Activated T-helper 1 cell treated with anti-CD3 and anti-CD28 coated beads, Interleukin-12 subunit alpha, Interleukin-12 subunit beta, Interleukin-2, Interleukin-4 antibody, amounts not matched to agents 30 ng/mL and 10 ng/mL and 1 ng/mL, durations not matched to agents 14 hours and 24 hours and 36 hours (primary cell): Measurements from ENCODE around the gene RERE. TPM values are rescaled to one million over a fixed set of nuclear protein-coding genes. Genes with fewer than 3 reads are reported as not detected.
A peak's percentile ranks its signal among the peaks of the same experiment; 100 is the strongest.

ENCODE experiments used
- DNase-seq: peaks from one replicate; pipeline ENCODE4 v3.0.0; 2021; ENCODE audit warnings: low spot score
- H3K27ac Mint-ChIP-seq: one replicate; pipeline ENCODE4 v1.8.0; 2021; ENCODE audit warnings: mild to moderate bottlenecking, mixed read lengths
- H3K27me3 Mint-ChIP-seq: one replicate; pipeline ENCODE4 v1.8.0; 2022; ENCODE audit warnings: mild to moderate bottlenecking, moderate library complexity, mixed read lengths; ENCODE audit not compliant: insufficient read depth
- H3K36me3 Mint-ChIP-seq: one replicate; pipeline ENCODE4 v1.8.0; 2021; ENCODE audit warnings: low read depth, mixed read lengths
- H3K4me1 Mint-ChIP-seq: one replicate; pipeline ENCODE4 v1.8.0; 2021; ENCODE audit warnings: low read depth, mixed read lengths
- H3K4me3 Mint-ChIP-seq: one replicate; pipeline ENCODE4 v1.8.0; 2021; ENCODE audit warnings: mild to moderate bottlenecking, moderate library complexity, mixed read lengths
- H3K9me3 Mint-ChIP-seq: one replicate; pipeline ENCODE4 v1.8.0; 2021; ENCODE audit warnings: mixed read lengths
- intact Hi-C: fragments of 100-400 bp; cut with micrococcal nuclease; formaldehyde crosslinking; loops from one replicate; pipeline ENCODE4 v1.15.1; 2024
- total RNA-seq: library from RNA; stranded (reverse); gene quantifications from 2 replicates; pipeline ENCODE4 v1.2.3, GENCODE V29; 2022

RERE gene
- total RNA-seq, 1 donor from 2014 or later: 82.0 TPM

DNA sequence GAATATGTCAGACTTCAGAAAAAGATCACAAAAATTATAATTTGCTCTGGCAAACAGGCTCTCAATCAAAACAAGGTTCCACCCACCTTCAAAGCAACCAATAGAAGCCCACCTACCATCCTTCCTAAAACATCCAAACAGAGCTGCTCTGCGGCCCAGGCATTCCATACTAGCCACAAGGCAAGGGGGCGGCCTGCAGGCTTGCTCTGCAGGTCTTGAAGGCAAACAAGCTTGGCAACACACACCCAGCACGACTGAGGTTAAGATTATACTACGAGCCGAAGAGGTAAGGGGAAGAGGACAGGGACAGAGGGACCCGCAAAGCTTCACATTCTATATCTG is 292.3 kb downstream of the RERE start:
- Mint-ChIP-seq H3K27ac (no peak overlapping the region), H3K4me3 (no peak overlapping the region), H3K27me3 (no peaks in the 10 kb centered on the region), H3K9me3 (no peaks in the 10 kb centered on the region), H3K4me1 (peaks cover 25% of the 10 kb centered on the region), H3K36me3 (peaks cover 32% of the 10 kb centered on the region)
- intact Hi-C loops: loop anchor here (1.0 to 10.0 kb wide), 13 partner anchors 8 to 430 kb away; no protein-coding TSS in a partner anchor
- DNase-seq: no peak

DNA sequence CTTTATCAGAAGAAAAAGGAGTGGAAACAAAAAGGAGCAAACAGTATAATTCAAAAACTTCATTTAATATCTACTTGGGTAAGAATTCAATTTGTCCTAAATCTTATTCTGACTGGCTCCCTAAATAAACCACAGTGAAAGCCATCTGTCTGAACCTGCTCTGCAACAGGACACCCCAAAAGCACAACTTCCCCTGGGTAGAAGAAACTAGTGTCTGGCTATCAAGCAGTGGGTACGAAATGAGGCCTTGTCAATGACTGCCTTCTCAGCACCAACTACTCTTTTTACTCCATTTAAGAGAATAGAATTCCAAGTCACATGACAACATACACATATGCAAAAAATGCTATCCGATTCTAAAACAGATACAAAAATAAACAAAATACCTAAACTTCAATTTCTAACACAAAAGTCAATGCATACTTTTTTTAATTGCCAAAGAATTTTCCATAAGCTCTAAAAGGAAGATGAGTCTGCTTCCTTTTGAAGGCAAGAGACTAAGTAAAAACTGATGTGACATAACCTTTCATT is 292.7 kb downstream of the RERE start:
- Mint-ChIP-seq H3K4me3 (no peak overlapping the region), H3K36me3 (peaks cover 32% of the 10 kb centered on the region), H3K27me3 (no peaks in the 10 kb centered on the region), H3K27ac (no peak overlapping the region), H3K4me1 (peaks cover 27% of the 10 kb centered on the region), H3K9me3 (no peaks in the 10 kb centered on the region)
- DNase-seq: no peak
- intact Hi-C loops: loop anchor here (1.0 to 10.0 kb wide), 13 partner anchors 9 to 430 kb away; no protein-coding TSS in a partner anchor

DNA sequence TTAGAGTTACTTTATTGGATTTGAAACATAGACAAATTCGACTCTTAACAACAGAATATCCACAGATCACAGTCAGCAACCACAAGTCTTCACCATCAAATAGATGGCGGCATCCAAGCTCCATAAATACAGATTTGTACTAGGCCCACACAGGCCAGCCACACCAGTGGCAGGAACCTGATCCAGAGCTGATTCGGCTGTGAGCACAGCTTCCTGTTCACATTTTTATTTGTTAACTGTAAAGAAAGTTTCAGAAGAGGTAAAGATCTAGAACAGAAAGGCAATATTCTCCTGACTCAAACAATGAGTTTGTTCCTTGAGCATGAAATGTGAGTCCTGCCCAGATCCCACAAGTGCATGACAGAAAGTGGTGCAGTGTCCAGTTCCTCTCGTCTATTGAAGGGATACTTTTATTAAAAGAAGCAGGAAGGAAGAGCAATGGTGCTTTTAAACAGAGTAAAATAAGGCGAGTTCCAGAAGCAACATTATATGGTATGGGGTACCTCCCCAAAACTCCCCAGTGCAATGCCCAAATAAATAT is 293.7 kb downstream of the RERE start:
- H3K9me3 Mint-ChIP-seq: no peaks in the 10 kb centered on the region
- H3K27ac Mint-ChIP-seq: no peak overlapping the region
- H3K36me3 Mint-ChIP-seq: peaks cover 35% of the 10 kb centered on the region
- no peak for DNase-seq
- intact Hi-C loops: loop anchor here (10.0 kb wide), 1 partner anchor 429 kb away; no protein-coding TSS in a partner anchor
- H3K4me1 Mint-ChIP-seq: peaks cover 33% of the 10 kb centered on the region
- peak overlapping the region; percentile 57 for H3K4me3 Mint-ChIP-seq
- no peaks in the 10 kb centered on the region for H3K27me3 Mint-ChIP-seq

DNA sequence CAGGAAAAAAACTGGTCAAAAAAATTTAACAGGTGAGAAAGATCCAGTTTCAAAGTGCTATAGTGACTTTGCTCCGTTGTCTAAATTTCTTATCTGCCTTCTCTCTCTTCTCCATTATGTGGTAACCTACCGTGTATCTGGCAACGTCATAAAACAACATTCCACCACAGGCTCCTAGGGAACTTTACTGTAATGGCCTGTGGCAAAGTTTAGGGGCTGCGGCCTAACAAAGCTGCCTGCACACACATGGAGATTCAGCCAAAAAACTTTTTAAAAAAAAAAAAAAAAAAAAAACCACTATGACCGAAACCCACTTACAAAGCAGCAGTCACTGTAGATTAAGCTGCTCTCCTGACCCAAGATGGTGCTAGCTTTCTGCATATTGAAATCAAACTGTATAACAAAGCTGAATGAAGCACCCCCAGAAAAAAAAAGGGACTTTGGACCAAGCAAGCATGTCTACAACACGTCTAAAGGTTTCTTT is 296.9 kb downstream of the RERE start:
- Mint-ChIP-seq H3K36me3 (peaks cover 40% of the 10 kb centered on the region), H3K4me1 (peaks cover 50% of the 10 kb centered on the region), H3K9me3 (no peaks in the 10 kb centered on the region), H3K27ac (no peak overlapping the region), H3K4me3 (no peak overlapping the region), H3K27me3 (no peaks in the 10 kb centered on the region)
- intact Hi-C loops: loop anchor here (1.0 to 10.0 kb wide), 2 partner anchors 43 to 426 kb away; no protein-coding TSS in a partner anchor
- DNase-seq: no peak

DNA sequence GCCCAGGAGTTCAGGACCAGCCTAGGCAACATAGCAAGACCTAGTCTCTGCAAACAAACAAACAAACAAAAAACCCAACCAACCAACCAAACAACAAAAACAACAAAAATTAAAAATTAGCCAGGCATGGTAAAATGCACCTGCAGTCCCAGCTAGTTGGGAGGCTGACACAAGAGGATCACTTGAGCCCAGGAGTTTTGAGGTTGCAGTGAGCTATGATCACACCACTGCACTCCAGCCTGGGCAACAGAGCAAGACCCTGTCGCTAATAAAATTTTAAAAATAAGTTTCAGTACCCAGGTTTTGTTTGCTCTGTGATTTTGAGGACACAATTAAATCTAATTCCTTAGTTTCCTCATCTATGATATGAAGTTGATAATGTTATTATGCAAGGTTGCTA is 298.3 kb downstream of the RERE start:
- DNase-seq: no peak
- Mint-ChIP-seq H3K27me3 (no peaks in the 10 kb centered on the region), H3K4me3 (no peak overlapping the region), H3K4me1 (peaks cover 50% of the 10 kb centered on the region), H3K9me3 (no peaks in the 10 kb centered on the region), H3K27ac (no peak overlapping the region), H3K36me3 (peaks cover 35% of the 10 kb centered on the region)
- intact Hi-C loops: no loop called here

DNA sequence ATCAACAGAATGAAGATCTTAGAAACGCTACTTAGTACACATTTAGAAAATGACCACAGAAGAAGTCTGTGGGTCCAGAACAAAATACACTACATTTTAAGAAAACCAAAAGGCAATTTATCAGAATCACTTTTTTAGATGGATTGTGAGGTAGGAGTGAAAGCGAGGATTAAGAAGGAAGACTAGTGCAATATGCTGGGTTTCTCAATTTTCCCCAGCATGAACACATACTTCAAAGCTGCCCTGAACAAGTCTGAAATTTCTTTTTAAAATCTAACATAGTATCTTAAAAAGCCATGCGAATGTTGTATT is 299.0 kb downstream of the RERE start:
- no peaks in the 10 kb centered on the region for H3K27me3 Mint-ChIP-seq
- no peak overlapping the region for H3K4me3 Mint-ChIP-seq
- no peaks in the 10 kb centered on the region for H3K9me3 Mint-ChIP-seq
- intact Hi-C loops: no loop called here
- H3K4me1 Mint-ChIP-seq: peaks cover 50% of the 10 kb centered on the region
- no peak overlapping the region for H3K27ac Mint-ChIP-seq
- no peak for DNase-seq
- H3K36me3 Mint-ChIP-seq: peaks cover 34% of the 10 kb centered on the region

DNA sequence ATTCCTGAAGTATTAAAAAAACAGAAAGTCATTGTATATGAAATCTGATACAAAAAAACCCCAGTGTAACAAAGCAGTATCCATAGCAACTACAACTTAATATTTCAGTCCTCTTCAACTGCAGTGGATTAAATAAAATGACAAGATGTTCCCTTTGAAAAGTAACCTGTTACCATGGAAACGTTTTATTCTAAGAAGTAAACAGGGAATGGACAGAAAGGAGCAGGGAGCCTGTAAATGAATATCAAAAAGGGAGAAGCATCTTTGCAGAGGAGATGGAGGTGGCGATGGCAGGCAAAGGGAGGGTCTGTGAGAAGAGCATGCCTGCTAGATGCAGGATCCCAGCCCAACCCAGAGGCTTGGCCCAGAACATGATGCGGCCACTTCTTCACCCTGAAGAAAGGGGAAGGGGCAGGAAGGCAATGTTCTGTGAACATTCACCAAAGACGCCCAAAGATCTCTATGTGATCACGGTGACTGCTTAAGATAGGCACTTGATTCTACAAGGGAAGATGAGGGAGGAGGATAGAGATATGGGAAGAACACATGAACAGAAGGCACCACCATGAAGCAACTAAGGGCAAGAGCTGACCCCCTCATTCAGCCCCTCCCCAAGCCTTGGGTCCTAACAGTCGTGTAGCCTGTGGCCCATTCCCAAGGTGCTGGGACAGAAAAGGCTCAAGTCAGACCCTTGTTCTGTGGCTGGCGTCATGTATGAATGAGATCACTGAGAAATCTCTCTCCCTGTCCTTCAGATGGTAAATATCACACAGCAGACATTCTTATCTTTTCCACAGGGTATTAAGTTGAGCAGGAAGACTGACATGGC is 299.6 kb downstream of the RERE start:
- peaks cover 32% of the 10 kb centered on the region for H3K36me3 Mint-ChIP-seq
- H3K4me1 Mint-ChIP-seq: peaks cover 53% of the 10 kb centered on the region
- H3K27ac Mint-ChIP-seq: peak overlapping the region; percentile 43
- no peaks in the 10 kb centered on the region for H3K9me3 Mint-ChIP-seq
- no peaks in the 10 kb centered on the region for H3K27me3 Mint-ChIP-seq
- intact Hi-C loops: no loop called here
- H3K4me3 Mint-ChIP-seq: no peak overlapping the region
- DNase-seq: no peak

DNA sequence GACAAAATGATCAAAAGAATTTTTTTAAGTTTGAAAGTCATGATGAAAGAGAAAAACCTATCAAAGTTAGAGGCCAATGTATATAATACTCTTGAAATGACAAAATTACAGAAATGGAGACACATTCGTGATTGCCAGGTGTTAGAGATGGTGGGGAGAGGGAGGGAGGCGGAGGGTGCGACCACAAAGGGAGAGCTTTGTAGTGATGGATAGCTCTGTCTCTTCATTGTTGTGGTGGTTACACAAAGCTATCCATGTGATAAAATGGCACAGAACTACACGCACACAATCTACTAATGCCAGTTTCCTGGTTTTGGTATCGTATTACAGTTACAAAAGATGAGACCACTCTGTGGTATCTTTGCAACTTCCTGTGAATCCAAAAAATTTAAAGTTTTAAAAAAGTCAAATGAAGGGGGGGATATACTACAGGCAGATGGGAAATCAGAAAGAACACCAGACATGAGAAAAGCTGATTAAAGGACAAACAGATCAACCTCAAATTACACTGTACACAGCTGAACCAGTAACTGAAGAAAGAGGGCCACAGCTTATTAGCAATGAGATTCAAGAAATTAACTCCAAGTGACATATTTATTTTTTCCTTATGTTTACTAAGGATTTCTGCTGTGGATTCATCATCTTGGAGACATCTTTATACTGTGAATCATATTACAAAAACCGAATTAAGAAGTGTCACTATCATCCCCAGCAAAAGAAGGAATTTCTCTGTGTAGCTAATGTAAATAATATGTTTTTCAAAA is 300.5 kb downstream of the RERE start:
- Mint-ChIP-seq H3K36me3 (peaks cover 33% of the 10 kb centered on the region), H3K27ac (peak overlapping the region; percentile 59), H3K4me3 (no peak overlapping the region), H3K9me3 (no peaks in the 10 kb centered on the region), H3K4me1 (peaks cover 57% of the 10 kb centered on the region), H3K27me3 (no peaks in the 10 kb centered on the region)
- intact Hi-C loops: no loop called here
- no peak for DNase-seq

DNA sequence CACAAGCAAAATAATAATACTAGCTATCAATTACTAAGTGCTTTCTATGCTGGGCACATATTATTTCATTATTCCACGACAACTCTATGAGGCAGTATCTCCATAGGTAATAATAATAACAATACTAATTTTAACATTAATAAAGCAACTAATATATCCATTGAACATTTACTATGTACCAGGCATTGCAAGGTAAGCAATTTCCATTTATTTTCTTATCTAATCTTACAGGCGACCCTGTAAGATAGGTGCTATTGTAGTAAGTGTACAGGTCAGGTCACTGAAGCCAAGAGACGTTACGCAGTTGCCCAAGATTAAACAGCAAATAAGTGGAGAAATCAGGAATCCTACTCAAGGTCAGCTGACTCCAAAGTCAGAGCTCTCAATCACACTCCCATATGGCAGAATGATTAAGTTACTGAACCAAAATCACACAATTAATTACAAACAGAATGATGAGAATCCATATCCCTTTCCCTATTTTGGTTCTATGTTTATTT is 301.1 kb downstream of the RERE start:
- H3K9me3 Mint-ChIP-seq: no peaks in the 10 kb centered on the region

DNA sequence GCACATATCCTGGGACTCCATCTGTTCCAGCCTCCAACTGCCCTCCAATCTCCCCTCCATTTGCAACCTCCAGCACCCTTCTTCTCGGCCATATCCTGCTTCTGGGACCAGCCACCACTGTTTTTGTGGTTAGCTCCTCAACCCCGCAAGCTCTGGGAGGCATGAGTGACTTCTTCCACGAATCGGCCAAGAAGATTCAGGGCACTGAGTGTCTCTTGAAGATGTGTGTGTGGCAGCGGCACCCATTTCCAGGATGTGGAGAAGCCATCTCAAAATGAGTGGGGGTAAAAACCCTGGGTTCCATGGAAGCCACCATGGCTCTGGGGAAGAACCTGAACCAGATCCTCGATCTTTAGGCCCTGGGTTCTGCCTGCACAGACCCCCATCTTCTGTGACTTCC is 304.9 kb downstream of the RERE start:
- peak overlapping the region; percentile 94 for H3K27ac Mint-ChIP-seq
- peaks cover 52% of the 10 kb centered on the region for H3K4me1 Mint-ChIP-seq
- H3K27me3 Mint-ChIP-seq: no peaks in the 10 kb centered on the region
- peak overlapping the region; percentile 62 for H3K4me3 Mint-ChIP-seq
- peaks cover 20% of the 10 kb centered on the region for H3K36me3 Mint-ChIP-seq
- intact Hi-C loops: loop anchor here (5.0 kb wide), 1 partner anchor 115 kb away; no protein-coding TSS in a partner anchor
- no peaks in the 10 kb centered on the region for H3K9me3 Mint-ChIP-seq
- no peak for DNase-seq

More for the DNA sequence above, 301.1 kb downstream of the RERE start:
- intact Hi-C loops: no loop called here
- Mint-ChIP-seq H3K27me3 (no peaks in the 10 kb centered on the region), H3K27ac (no peak overlapping the region), H3K36me3 (peaks cover 33% of the 10 kb centered on the region), H3K4me3 (no peak overlapping the region), H3K4me1 (peaks cover 58% of the 10 kb centered on the region)
- no peak for DNase-seq

DNA sequence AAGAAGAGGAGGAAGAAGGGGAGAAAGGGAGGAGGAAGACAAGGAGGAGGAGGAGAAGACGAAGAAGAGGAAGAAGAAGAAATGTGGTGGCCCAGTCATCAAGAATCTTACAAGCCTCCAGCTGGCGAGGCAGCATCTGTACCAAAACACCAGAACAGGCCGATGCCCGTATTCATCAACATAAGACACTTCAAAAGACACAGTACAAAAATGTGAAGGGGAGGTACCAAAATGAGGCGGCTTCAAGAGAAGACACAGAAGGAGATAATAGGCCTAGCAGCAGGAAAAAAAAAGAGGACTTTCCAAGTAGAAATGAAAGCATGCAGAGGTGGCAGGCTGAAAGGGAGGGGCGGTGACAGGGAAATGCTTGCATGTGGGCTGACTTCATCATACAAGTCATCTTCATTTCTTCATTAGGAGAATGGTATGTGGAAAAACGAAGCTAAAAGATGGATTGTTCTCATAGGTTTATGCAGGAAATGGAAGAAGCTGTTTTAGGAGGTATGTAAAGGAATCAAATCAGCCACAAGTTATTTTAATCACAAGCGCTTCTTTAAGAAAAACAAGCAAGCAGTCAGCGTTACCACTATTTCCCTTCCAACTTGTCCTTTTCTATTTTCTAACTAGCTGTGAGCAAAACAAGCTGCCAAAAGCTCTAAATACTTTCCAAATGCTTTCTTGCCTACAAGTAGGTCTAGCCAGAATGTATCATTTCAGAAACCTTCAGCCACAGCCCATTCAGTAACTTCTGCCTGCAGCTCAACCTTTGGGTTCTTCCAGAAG is 307.2 kb downstream of the RERE start:
- intact Hi-C loops: loop anchor here (1.0 to 5.0 kb wide), 6 partner anchors 13 to 113 kb away; no protein-coding TSS in a partner anchor
- H3K27me3 Mint-ChIP-seq: no peaks in the 10 kb centered on the region
- H3K9me3 Mint-ChIP-seq: no peaks in the 10 kb centered on the region
- H3K27ac Mint-ChIP-seq: peak overlapping the region; percentile 88
- peak overlapping the region; percentile 54 for H3K4me3 Mint-ChIP-seq
- peaks cover 47% of the 10 kb centered on the region for H3K4me1 Mint-ChIP-seq
- DNase-seq: peak; percentile 47
- H3K36me3 Mint-ChIP-seq: peaks cover 22% of the 10 kb centered on the region

DNA sequence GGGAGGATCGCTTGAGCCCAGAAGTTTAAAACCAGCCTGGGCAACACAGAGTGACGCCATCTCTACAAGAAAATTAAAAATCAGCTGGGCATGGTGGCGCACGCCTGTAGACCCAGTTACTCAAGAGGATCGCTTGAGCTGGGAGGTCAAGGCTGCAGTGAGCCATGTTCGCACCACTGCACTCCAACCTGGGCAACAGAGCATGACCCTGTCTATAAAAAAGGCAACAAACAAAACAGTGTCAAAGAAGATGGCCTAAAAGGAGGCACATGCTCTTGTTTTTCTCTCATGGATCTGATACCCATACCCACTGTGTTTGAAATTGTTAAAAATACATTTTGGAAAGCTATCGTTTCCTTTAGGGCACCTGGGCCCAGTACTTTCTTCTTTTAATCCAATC is 307.9 kb downstream of the RERE start:
- Mint-ChIP-seq H3K27me3 (no peaks in the 10 kb centered on the region), H3K36me3 (peaks cover 22% of the 10 kb centered on the region)

More for the DNA sequence above, 307.9 kb downstream of the RERE start:
- H3K4me3 Mint-ChIP-seq: peak overlapping the region; percentile 54
- H3K9me3 Mint-ChIP-seq: no peaks in the 10 kb centered on the region
- peak overlapping the region; percentile 88 for H3K27ac Mint-ChIP-seq
- intact Hi-C loops: no loop called here
- peaks cover 47% of the 10 kb centered on the region for H3K4me1 Mint-ChIP-seq
- no peak for DNase-seq
